K562 (cell line): ENCODE data around the gene PRKAR2B. TPM values are rescaled to one million over a fixed set of nuclear protein-coding genes. Genes with fewer than 3 reads are reported as not detected.

Experiments
- HMG20A ChIP-seq: fragments of 450-650 bp; formaldehyde crosslinking; conservative IDR thresholded peaks from 2 replicates; pipeline ENCODE4 v1.4.0; 2020; ENCODE audit warnings: mild to moderate bottlenecking, mixed read lengths
- JUND ChIP-seq, 2 experiments: IDR thresholded peaks; 2 replicates in 1 of 2; 3 replicates in 1 of 2; pipeline ENCODE4 v1.6.1; 2011; ENCODE audit warnings: borderline replicate concordance in 2 of 2, low read depth in 2 of 2, low read length in 2 of 2, improper control_type of control experiment in 1 of 2, missing biosample characterization in 1 of 2, missing genetic modification characterization in 1 of 2, missing genetic modification reagents in 1 of 2
- MAFF ChIP-seq: IDR thresholded peaks from 2 replicates; pipeline ENCODE4 v1.6.1; 2012; ENCODE audit warnings: low read length, improper control_type of control experiment
- MTA1 ChIP-seq: fragments of 450-650 bp; IDR thresholded peaks from 2 replicates; pipeline ENCODE4 v1.6.1; 2017; ENCODE audit warnings: borderline replicate concordance
- NFE2 ChIP-seq: IDR thresholded peaks from 2 replicates; pipeline ENCODE4 v1.6.1; 2014; ENCODE audit warnings: antibody characterized with exemption, low read depth
- POLR2A ChIP-seq: fragments of 450-650 bp; conservative IDR thresholded peaks from 2 replicates; pipeline ENCODE4 v1.6.1; 2016
- SP1 ChIP-seq: sonication (generic); formaldehyde crosslinking; IDR thresholded peaks from 2 replicates; pipeline ENCODE4 v1.8.1; 2022; ENCODE audit warnings: mild to moderate bottlenecking, missing genetic modification reagents
- STAG1 ChIP-seq: sonication (generic); formaldehyde crosslinking; IDR thresholded peaks from 2 replicates; pipeline ENCODE4 v1.5.0; 2020; ENCODE audit warnings: missing genetic modification reagents, borderline replicate concordance
- U2AF2 ChIP-seq: fragments of 200-400 bp; formaldehyde crosslinking; optimal IDR thresholded peaks from 2 replicates; pipeline ENCODE3; 2017; ENCODE audit warnings: low read depth, mild to moderate bottlenecking, low read length
- YY1 ChIP-seq, 3 experiments: IDR thresholded peaks; 2 replicates each; pipeline ENCODE4 v1.6.1; 2011; ENCODE audit warnings: low read length in 2 of 3, mild to moderate bottlenecking in 2 of 3, moderate library complexity in 2 of 3, borderline replicate concordance in 1 of 3, control low read depth in 1 of 3, low read depth in 1 of 3; ENCODE audit not compliant: insufficient read depth in 3 of 3, insufficient replicate concordance in 2 of 3, control insufficient read depth in 1 of 3, insufficient read length in 1 of 3; ENCODE audit errors: extremely low read depth in 1 of 3
- ZEB2 ChIP-seq: fragments of 450-650 bp; IDR thresholded peaks from 2 replicates; pipeline ENCODE4 v1.6.1; 2016
- ZNF699 ChIP-seq: fragments of 250-450 bp; sonication (Bioruptor Pico); IDR thresholded peaks from 2 replicates; pipeline ENCODE4 v1.8.0; 2021; ENCODE audit warnings: mild to moderate bottlenecking, moderate library complexity; ENCODE audit not compliant: insufficient replicate concordance
- polyA plus RNA-seq, 8 experiments: library from polyadenylated mRNA; depleted of rRNA in 4 of 8; stranded (reverse) in 5 of 8; unstranded in 3 of 8; fragments of >200 nt; fragmentation: Nextera tagmentation in 2 of 8; fragmentation: Illumina TruSeq in 1 of 8; extraction: Ambion mirVana in 2 of 8; extraction: Trizol in 1 of 8; gene quantifications; 2 replicates each; pipeline versions ENCODE4 v1.2.1 to v1.2.3, GENCODE V29; 2011 to 2014; ENCODE audit warnings: inconsistent platforms in 1 of 8, missing spikeins in 1 of 8
- total RNA-seq, 7 experiments: library from RNA; depleted of rRNA in 6 of 7; stranded (reverse); fragments of >200 nt in 6 of 7; fragmentation: Illumina TruSeq in 2 of 7; extraction: Trizol in 2 of 7; gene quantifications; 2 replicates each; pipeline versions ENCODE4 v1.2.1 to v1.2.3, GENCODE V29; 2011 to 2021; ENCODE audit warnings: low replicate concordance in 1 of 7
- TF ChIP-seq, protein P1 (sequence below): fragments of 200-600 bp; sonication (generic); IDR thresholded peaks from one replicate; pipeline ENCODE4 v1.6.1; 2012; ENCODE audit warnings: mild to moderate bottlenecking, low read depth, low read length, inconsistent platforms
- TF ChIP-seq, protein P2 (sequence below), 2 experiments: fragments of 450-650 bp in 1 of 2; sonication (generic) in 1 of 2; formaldehyde crosslinking in 1 of 2; IDR thresholded peaks in 1 of 2; conservative IDR thresholded peaks in 1 of 2; 2 replicates each; pipeline versions ENCODE4 v1.6.1 to v1.8.1; 2016 to 2023; ENCODE audit warnings: mild to moderate bottlenecking in 2 of 2, moderate library complexity in 2 of 2, inconsistent platforms in 1 of 2, missing genetic modification reagents in 1 of 2

The PRKAR2B gene
- total and polyA plus RNA-seq, 9 of the 15 experiments (the other 6 are each of a cell fraction or from before 2014, with no cell fraction given) = 59.0 to 173 (median 129) TPM

DNA sequence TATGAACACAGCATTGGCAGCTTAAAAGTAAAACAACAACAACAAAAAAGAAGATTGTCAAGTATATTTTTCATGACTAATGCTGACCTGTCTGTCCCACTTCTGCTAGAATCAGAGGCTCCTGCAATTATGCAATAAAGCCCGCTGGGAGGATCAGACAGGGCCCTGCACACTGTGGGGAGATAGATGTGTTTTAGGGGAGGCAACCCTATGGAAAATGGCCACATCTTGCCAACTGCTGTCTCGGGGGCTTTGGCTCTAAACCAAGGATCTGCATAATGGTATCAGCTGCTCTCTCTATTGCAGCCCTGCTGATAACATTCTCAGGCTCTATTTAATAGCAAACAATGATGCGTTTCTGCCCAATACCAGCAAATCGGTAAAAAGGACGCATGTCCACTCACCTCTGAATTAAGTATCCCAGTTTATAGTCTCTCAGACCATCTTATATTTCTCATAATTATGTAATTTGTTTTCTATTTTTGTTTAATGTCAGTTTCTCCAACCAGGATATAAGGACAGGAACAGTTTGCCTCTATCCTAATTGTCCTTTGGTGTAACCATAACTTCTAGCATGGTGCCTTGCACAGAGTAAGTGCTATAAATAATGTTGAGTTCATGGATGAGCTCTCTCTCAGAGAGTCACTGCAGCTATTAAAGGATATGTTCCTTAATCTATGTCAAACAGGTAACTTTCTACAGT, 15.3 kb upstream of the PRKAR2B start (continued):
- TF ChIP-seq, protein P1, sequence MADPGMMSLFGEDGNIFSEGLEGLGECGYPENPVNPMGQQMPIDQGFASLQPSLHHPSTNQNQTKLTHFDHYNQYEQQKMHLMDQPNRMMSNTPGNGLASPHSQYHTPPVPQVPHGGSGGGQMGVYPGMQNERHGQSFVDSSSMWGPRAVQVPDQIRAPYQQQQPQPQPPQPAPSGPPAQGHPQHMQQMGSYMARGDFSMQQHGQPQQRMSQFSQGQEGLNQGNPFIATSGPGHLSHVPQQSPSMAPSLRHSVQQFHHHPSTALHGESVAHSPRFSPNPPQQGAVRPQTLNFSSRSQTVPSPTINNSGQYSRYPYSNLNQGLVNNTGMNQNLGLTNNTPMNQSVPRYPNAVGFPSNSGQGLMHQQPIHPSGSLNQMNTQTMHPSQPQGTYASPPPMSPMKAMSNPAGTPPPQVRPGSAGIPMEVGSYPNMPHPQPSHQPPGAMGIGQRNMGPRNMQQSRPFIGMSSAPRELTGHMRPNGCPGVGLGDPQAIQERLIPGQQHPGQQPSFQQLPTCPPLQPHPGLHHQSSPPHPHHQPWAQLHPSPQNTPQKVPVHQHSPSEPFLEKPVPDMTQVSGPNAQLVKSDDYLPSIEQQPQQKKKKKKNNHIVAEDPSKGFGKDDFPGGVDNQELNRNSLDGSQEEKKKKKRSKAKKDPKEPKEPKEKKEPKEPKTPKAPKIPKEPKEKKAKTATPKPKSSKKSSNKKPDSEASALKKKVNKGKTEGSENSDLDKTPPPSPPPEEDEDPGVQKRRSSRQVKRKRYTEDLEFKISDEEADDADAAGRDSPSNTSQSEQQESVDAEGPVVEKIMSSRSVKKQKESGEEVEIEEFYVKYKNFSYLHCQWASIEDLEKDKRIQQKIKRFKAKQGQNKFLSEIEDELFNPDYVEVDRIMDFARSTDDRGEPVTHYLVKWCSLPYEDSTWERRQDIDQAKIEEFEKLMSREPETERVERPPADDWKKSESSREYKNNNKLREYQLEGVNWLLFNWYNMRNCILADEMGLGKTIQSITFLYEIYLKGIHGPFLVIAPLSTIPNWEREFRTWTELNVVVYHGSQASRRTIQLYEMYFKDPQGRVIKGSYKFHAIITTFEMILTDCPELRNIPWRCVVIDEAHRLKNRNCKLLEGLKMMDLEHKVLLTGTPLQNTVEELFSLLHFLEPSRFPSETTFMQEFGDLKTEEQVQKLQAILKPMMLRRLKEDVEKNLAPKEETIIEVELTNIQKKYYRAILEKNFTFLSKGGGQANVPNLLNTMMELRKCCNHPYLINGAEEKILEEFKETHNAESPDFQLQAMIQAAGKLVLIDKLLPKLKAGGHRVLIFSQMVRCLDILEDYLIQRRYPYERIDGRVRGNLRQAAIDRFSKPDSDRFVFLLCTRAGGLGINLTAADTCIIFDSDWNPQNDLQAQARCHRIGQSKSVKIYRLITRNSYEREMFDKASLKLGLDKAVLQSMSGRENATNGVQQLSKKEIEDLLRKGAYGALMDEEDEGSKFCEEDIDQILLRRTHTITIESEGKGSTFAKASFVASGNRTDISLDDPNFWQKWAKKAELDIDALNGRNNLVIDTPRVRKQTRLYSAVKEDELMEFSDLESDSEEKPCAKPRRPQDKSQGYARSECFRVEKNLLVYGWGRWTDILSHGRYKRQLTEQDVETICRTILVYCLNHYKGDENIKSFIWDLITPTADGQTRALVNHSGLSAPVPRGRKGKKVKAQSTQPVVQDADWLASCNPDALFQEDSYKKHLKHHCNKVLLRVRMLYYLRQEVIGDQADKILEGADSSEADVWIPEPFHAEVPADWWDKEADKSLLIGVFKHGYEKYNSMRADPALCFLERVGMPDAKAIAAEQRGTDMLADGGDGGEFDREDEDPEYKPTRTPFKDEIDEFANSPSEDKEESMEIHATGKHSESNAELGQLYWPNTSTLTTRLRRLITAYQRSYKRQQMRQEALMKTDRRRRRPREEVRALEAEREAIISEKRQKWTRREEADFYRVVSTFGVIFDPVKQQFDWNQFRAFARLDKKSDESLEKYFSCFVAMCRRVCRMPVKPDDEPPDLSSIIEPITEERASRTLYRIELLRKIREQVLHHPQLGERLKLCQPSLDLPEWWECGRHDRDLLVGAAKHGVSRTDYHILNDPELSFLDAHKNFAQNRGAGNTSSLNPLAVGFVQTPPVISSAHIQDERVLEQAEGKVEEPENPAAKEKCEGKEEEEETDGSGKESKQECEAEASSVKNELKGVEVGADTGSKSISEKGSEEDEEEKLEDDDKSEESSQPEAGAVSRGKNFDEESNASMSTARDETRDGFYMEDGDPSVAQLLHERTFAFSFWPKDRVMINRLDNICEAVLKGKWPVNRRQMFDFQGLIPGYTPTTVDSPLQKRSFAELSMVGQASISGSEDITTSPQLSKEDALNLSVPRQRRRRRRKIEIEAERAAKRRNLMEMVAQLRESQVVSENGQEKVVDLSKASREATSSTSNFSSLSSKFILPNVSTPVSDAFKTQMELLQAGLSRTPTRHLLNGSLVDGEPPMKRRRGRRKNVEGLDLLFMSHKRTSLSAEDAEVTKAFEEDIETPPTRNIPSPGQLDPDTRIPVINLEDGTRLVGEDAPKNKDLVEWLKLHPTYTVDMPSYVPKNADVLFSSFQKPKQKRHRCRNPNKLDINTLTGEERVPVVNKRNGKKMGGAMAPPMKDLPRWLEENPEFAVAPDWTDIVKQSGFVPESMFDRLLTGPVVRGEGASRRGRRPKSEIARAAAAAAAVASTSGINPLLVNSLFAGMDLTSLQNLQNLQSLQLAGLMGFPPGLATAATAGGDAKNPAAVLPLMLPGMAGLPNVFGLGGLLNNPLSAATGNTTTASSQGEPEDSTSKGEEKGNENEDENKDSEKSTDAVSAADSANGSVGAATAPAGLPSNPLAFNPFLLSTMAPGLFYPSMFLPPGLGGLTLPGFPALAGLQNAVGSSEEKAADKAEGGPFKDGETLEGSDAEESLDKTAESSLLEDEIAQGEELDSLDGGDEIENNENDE = no peak
- TF ChIP-seq, protein P2, sequence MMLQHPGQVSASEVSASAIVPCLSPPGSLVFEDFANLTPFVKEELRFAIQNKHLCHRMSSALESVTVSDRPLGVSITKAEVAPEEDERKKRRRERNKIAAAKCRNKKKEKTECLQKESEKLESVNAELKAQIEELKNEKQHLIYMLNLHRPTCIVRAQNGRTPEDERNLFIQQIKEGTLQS (IDR thresholded peaks at IDR 0.05) = peak; percentile 80
- TF ChIP-seq, protein P2 (CRISPR knock-in tag; conservative IDR thresholded peaks at IDR 0.05) = no peak
- TF ChIP-seq SP1 (peak; percentile 41; the same call in 1 of the 2 replicates), U2AF2 (no peak), MTA1 (no peak), POLR2A (no peak), HMG20A (no peak), JUND (IDR thresholded peaks at IDR 0.05; ENCODE audit: borderline replicate concordance, low read depth, low read length) (peak; percentile 17; the same call in 1 of the 2 replicates), JUND (tag; IDR thresholded peaks at IDR 0.05; ENCODE audit: borderline replicate concordance, low read depth, low read length) (peak; percentile 64; the same call in 1 of the 3 replicates), NFE2 (peak; percentile 42; the same call in 1 of the 2 replicates), YY1 (IDR thresholded peaks at IDR 0.05; ENCODE audit: borderline replicate concordance in 1 of 3, control insufficient read depth in 1 of 3, extremely low read depth in 1 of 3, insufficient read depth in 3 of 3, insufficient read length in 1 of 3, insufficient replicate concordance in 2 of 3, low read depth in 1 of 3, low read length in 2 of 3) (peak in 1 of 3 experiments; percentile 58), ZEB2 (no peak), MAFF (peak; percentile 33; the same call in 1 of the 2 replicates), ZNF699 (CRISPR knock-in tag) (no peak), STAG1 (CRISPR knock-in tag) (no peak)
